GM12878 (cell line): Measurements from ENCODE around the gene KRT80. TPM values are rescaled to one million over a fixed set of nuclear protein-coding genes. Genes with fewer than 3 reads are reported as not detected.

Source experiments
- ATAC-seq: fragments of 200-7000 bp; cut with Tn5 transposase; 3 replicates; pipeline ENCODE4 v1.9.1; 2020; ENCODE audit warnings: mild to moderate bottlenecking, moderate library complexity
- BruUV-seq: library from RNA; stranded (reverse); fragments of 400-500 nt; replicated peaks from 2 replicates; lab custom pipeline; 2021; lab: Mats Ljungman, UMichigan
- CTCF ChIA-PET: fragments of 300-600 bp; sonication (Branson Sonifier 250); formaldehyde crosslinking; extraction: SDS; loops from one replicate; lab custom pipeline; 2021; ENCODE audit warnings: inconsistent platforms; lab: Yijun Ruan, JAX
- POLR2A ChIA-PET: fragments of 350-600 bp; formaldehyde crosslinking; extraction: SDS; loops from one replicate; lab custom pipeline; 2021; ENCODE audit warnings: inconsistent platforms; lab: Charles Lee
- RAD21 ChIA-PET: fragments of 300-600 bp; sonication (Branson Sonifier 250); formaldehyde crosslinking; loops from one replicate; lab custom pipeline; 2023; ENCODE audit warnings: antibody characterized with exemption; ENCODE audit not compliant: unreplicated experiment; lab: Charles Lee
- SMC1A ChIA-PET: fragments of 300-600 bp; sonication (Branson Sonifier 250); formaldehyde crosslinking; loops from one replicate; lab custom pipeline; 2023; ENCODE audit not compliant: unreplicated experiment, uncharacterized antibody; lab: Charles Lee
- DNase-seq: peaks from one replicate; pipeline ENCODE4 v3.0.0-alpha.2; 2011; ENCODE audit warnings: low read depth, low spot score
- FAIRE-seq: peaks from 3 replicates; lab custom pipeline; 2011; peaks lifted over from hg19 to GRCh38; lab: Jason Lieb, UNC
- H2AFZ ChIP-seq: 2 replicates; pipeline ENCODE4 v1.6.0; 2011; ENCODE audit warnings: low read depth, low read length, control low read depth; ENCODE audit not compliant: control insufficient read depth
- H3K27ac ChIP-seq: 2 replicates; pipeline ENCODE4 v1.5.1; 2011; ENCODE audit warnings: control low read depth; ENCODE audit not compliant: control insufficient read depth, insufficient read depth
- H3K27me3 ChIP-seq, 2 experiments: replicated peaks in 1 of 2; 2 replicates each; pipeline versions ENCODE4 v1.6.0 to v1.6.1; 2011; ENCODE audit warnings: low read length in 1 of 2; ENCODE audit not compliant: control insufficient read depth in 2 of 2, insufficient read depth in 2 of 2
- H3K36me3 ChIP-seq, 2 experiments: 2 replicates each; pipeline ENCODE4 v1.5.1; 2011; ENCODE audit warnings: low read length in 1 of 2; ENCODE audit not compliant: control insufficient read depth in 2 of 2, insufficient read depth in 2 of 2
- H3K4me1 ChIP-seq: 2 replicates; pipeline ENCODE4 v1.6.1; 2011; ENCODE audit warnings: mild to moderate bottlenecking, low read length, moderate library complexity, mixed read lengths; ENCODE audit not compliant: control insufficient read depth, insufficient read depth
- H3K4me2 ChIP-seq: 2 replicates; pipeline ENCODE4 v1.6.0; 2011; ENCODE audit warnings: control low read depth; ENCODE audit not compliant: control insufficient read depth, insufficient read depth
- H3K4me3 ChIP-seq: fragments of 200-600 bp; sonication (generic); 2 replicates; pipeline ENCODE4 v1.5.1; 2016
- H3K79me2 ChIP-seq: 2 replicates; pipeline ENCODE4 v1.6.0; 2011; ENCODE audit warnings: low read length; ENCODE audit not compliant: control insufficient read depth, insufficient read depth
- H3K9ac ChIP-seq: 2 replicates; pipeline ENCODE4 v1.8.0; 2011; ENCODE audit warnings: low read length, control low read depth, mixed read lengths; ENCODE audit not compliant: control insufficient read depth, insufficient read depth
- H3K9me3 ChIP-seq: replicated peaks from 3 replicates; pipeline ENCODE4 v1.5.1; 2011; ENCODE audit warnings: mild to moderate bottlenecking, low read length; ENCODE audit not compliant: control insufficient read depth, insufficient read depth
- H4K20me1 ChIP-seq: 2 replicates; pipeline ENCODE4 v1.6.0; 2011; ENCODE audit not compliant: control insufficient read depth, insufficient read depth
- BHLHE40 ChIP-seq, 2 experiments: fragments of 450-650 bp in 1 of 2; IDR thresholded peaks; 2 replicates each; pipeline ENCODE4 v1.6.1; 2011 to 2017; ENCODE audit warnings: low read depth in 2 of 2, borderline replicate concordance in 1 of 2, improper control_type of control experiment in 1 of 2, low read length in 1 of 2, mild to moderate bottlenecking in 1 of 2
- GATAD2B ChIP-seq: fragments of 450-650 bp; conservative IDR thresholded peaks from 2 replicates; pipeline ENCODE4 v1.6.1; 2017; ENCODE audit warnings: low read depth, mild to moderate bottlenecking, moderate library complexity
- IKZF1 ChIP-seq: fragments of 450-650 bp; conservative IDR thresholded peaks from 2 replicates; pipeline ENCODE4 v1.6.1; 2017; ENCODE audit warnings: antibody characterized with exemption, mild to moderate bottlenecking
- IKZF2 ChIP-seq, 2 experiments: fragments of 450-650 bp; IDR thresholded peaks; 2 replicates each; pipeline ENCODE4 v1.6.1; 2017; ENCODE audit warnings: mild to moderate bottlenecking in 2 of 2, moderate library complexity in 2 of 2
- PML ChIP-seq: IDR thresholded peaks from 2 replicates; pipeline ENCODE4 v1.6.1; 2012; ENCODE audit warnings: low read length, inconsistent platforms
- RCOR1 ChIP-seq: conservative IDR thresholded peaks from 2 replicates; pipeline ENCODE4 v1.6.1; 2012; ENCODE audit warnings: low read depth, low read length, improper control_type of control experiment
- SIN3A ChIP-seq: IDR thresholded peaks from 2 replicates; pipeline ENCODE4 v1.6.1; 2012; ENCODE audit warnings: low read depth, low read length, improper control_type of control experiment
- YBX1 ChIP-seq: fragments of 450-650 bp; IDR thresholded peaks from 2 replicates; pipeline ENCODE4 v1.6.1; 2016; ENCODE audit warnings: antibody characterized with exemption
- ZSCAN29 ChIP-seq: fragments of 450-650 bp; IDR thresholded peaks from 2 replicates; pipeline ENCODE4 v1.6.1; 2017; ENCODE audit warnings: mild to moderate bottlenecking, moderate library complexity
- whole genome bisulfite sequencing: methylation state at CpG from one replicate; pipeline ENCODE4 v1.1.6; 2016; ENCODE audit warnings: low lambda C conversion rate; ENCODE audit not compliant: insufficient replicate concordance, insufficient coverage; ENCODE audit errors: missing lambda C conversion rate; 5-methylcytosine and 5-hydroxymethylcytosine counted together
- in situ Hi-C: fragments of 300-500 bp; cut with MboI; formaldehyde crosslinking; loops from 9 replicates; pipeline ENCODE4 v1.14.3; 2018; ENCODE audit warnings: mixed read lengths
- intact Hi-C: fragments of 100-400 bp; cut with micrococcal nuclease; formaldehyde crosslinking; loops from one replicate; pipeline ENCODE4 v1.14.2; 2022; ENCODE audit not compliant: unreplicated experiment
- polyA plus RNA-seq, 11 experiments: library from polyadenylated mRNA; depleted of rRNA in 4 of 11; unstranded in 6 of 11; stranded (reverse) in 5 of 11; fragments of >200 nt; fragmentation: Nextera tagmentation in 4 of 11; fragmentation: Illumina TruSeq in 1 of 11; extraction: Ambion mirVana in 4 of 11; extraction: Trizol in 1 of 11; gene quantifications; 1 replicate in 1 of 11; 2 replicates in 10 of 11; pipeline versions ENCODE4 v1.2.1 to v1.2.3, GENCODE V29; 2011 to 2016; ENCODE audit warnings: inconsistent platforms in 2 of 11, missing spikeins in 2 of 11, low read depth in 1 of 11
- total RNA-seq, 4 experiments: library from RNA; depleted of rRNA in 3 of 4; stranded (reverse); fragments of >200 nt in 3 of 4; fragmentation: Illumina TruSeq in 1 of 4; extraction: Trizol in 1 of 4; gene quantifications; 2 replicates each; pipeline versions ENCODE4 v1.2.1 to v1.2.3, GENCODE V29; 2013 to 2021
- TF ChIP-seq, protein P1 (sequence below): fragments of 450-650 bp; formaldehyde crosslinking; IDR thresholded peaks from 2 replicates; pipeline ENCODE4 v1.5.0; 2022; ENCODE audit warnings: mild to moderate bottlenecking, missing genetic modification characterization
- TF ChIP-seq, protein P2 (sequence below): IDR thresholded peaks from 2 replicates; pipeline ENCODE4 v1.6.1; 2012; ENCODE audit warnings: low read length, inconsistent platforms
- TF ChIP-seq, protein P3 (sequence below): fragments of 450-650 bp; IDR thresholded peaks from 2 replicates; pipeline ENCODE4 v1.6.1; 2017; ENCODE audit warnings: mild to moderate bottlenecking, moderate library complexity
- TF ChIP-seq, protein P4 (sequence below): IDR thresholded peaks from 2 replicates; pipeline ENCODE4 v1.6.1; 2012; ENCODE audit warnings: low read depth, low read length, improper control_type of control experiment

KRT80 gene
- total and polyA plus RNA-seq, 10 of the 15 experiments (the other 5 are each of a cell fraction or from before 2014, with no cell fraction given): 0.01 TPM; not detected in 9

DNA sequence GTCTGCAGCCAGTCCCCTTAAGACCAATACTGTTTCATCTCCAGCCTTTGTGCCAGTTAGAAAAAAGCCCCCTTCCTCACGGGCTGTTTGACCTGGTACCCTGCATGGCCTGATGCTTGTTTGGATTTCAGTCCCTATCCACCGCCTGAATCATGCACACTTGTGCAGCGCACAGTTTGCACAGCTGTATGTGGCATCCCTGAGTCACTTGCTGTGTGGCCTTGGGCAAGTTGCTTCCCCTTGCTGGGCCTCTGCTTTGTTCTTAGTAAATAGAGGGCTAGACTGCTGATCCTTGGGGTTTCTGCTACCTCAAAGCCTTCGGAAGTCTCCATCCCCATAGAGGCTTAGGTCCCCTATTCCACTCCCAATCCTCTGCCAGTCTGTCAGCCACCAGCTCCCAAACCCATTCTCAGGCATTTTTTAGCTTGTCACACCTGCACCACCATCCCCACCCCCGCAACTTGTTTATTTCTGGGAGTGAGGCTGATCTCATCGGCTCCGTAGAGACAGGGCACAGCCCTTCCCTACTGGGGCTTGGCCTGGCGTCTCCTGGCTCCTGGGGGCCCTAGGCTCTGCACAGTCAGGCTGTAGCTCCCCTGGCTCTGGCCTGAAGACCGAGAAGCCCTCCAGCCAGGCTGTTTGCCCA is 8.8 kb downstream of the KRT80 start:
- no peak overlapping the region for H3K27ac ChIP-seq
- no peaks in the 10 kb centered on the region for H3K36me3 ChIP-seq
- ChIA-PET SMC1A (no interaction called here), RAD21 (no interaction called here), POLR2A (no interaction called here), CTCF (no interaction called here)
- DNase-seq (no peak), ATAC-seq (no peak), FAIRE-seq (no peak)
- no peaks in the 10 kb centered on the region for H3K4me1 ChIP-seq
- H3K9ac ChIP-seq: no peak overlapping the region
- H2AFZ ChIP-seq: no peak overlapping the region
- WGBS: 23% methylated on average over 9 of the region's 9 CpGs
- no peak overlapping the region for H3K4me2 ChIP-seq
- no peaks in the 10 kb centered on the region; a peak in 1 of 4 replicates for H3K27me3 ChIP-seq
- H3K4me3 ChIP-seq: no peak overlapping the region
- BruUV-seq: no TSS peak
- H4K20me1 ChIP-seq: no peaks in the 10 kb centered on the region
- intact Hi-C loops (no loop called here), in situ Hi-C loops (no loop called here)
- no peaks in the 10 kb centered on the region for H3K9me3 ChIP-seq
- no peaks in the 10 kb centered on the region for H3K79me2 ChIP-seq
- TF ChIP-seq GATAD2B (no peak), YBX1 (no peak), BHLHE40 (IDR thresholded peaks at IDR 0.05; ENCODE audit: borderline replicate concordance in 1 of 2, low read depth in 2 of 2, low read length in 1 of 2) (no peak), SIN3A (no peak), RCOR1 (no peak), ZSCAN29 (no peak), IKZF1 (no peak), PML (no peak), IKZF2 (IDR thresholded peaks at IDR 0.05) (no peak)
- TF ChIP-seq, protein P1, sequence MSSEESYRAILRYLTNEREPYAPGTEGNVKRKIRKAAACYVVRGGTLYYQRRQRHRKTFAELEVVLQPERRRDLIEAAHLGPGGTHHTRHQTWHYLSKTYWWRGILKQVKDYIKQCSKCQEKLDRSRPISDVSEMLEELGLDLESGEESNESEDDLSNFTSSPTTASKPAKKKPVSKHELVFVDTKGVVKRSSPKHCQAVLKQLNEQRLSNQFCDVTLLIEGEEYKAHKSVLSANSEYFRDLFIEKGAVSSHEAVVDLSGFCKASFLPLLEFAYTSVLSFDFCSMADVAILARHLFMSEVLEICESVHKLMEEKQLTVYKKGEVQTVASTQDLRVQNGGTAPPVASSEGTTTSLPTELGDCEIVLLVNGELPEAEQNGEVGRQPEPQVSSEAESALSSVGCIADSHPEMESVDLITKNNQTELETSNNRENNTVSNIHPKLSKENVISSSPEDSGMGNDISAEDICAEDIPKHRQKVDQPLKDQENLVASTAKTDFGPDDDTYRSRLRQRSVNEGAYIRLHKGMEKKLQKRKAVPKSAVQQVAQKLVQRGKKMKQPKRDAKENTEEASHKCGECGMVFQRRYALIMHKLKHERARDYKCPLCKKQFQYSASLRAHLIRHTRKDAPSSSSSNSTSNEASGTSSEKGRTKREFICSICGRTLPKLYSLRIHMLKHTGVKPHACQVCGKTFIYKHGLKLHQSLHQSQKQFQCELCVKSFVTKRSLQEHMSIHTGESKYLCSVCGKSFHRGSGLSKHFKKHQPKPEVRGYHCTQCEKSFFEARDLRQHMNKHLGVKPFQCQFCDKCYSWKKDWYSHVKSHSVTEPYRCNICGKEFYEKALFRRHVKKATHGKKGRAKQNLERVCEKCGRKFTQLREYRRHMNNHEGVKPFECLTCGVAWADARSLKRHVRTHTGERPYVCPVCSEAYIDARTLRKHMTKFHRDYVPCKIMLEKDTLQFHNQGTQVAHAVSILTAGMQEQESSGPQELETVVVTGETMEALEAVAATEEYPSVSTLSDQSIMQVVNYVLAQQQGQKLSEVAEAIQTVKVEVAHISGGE: no peak
- TF ChIP-seq, protein P2, sequence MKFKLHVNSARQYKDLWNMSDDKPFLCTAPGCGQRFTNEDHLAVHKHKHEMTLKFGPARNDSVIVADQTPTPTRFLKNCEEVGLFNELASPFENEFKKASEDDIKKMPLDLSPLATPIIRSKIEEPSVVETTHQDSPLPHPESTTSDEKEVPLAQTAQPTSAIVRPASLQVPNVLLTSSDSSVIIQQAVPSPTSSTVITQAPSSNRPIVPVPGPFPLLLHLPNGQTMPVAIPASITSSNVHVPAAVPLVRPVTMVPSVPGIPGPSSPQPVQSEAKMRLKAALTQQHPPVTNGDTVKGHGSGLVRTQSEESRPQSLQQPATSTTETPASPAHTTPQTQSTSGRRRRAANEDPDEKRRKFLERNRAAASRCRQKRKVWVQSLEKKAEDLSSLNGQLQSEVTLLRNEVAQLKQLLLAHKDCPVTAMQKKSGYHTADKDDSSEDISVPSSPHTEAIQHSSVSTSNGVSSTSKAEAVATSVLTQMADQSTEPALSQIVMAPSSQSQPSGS: no peak
- TF ChIP-seq, protein P3, sequence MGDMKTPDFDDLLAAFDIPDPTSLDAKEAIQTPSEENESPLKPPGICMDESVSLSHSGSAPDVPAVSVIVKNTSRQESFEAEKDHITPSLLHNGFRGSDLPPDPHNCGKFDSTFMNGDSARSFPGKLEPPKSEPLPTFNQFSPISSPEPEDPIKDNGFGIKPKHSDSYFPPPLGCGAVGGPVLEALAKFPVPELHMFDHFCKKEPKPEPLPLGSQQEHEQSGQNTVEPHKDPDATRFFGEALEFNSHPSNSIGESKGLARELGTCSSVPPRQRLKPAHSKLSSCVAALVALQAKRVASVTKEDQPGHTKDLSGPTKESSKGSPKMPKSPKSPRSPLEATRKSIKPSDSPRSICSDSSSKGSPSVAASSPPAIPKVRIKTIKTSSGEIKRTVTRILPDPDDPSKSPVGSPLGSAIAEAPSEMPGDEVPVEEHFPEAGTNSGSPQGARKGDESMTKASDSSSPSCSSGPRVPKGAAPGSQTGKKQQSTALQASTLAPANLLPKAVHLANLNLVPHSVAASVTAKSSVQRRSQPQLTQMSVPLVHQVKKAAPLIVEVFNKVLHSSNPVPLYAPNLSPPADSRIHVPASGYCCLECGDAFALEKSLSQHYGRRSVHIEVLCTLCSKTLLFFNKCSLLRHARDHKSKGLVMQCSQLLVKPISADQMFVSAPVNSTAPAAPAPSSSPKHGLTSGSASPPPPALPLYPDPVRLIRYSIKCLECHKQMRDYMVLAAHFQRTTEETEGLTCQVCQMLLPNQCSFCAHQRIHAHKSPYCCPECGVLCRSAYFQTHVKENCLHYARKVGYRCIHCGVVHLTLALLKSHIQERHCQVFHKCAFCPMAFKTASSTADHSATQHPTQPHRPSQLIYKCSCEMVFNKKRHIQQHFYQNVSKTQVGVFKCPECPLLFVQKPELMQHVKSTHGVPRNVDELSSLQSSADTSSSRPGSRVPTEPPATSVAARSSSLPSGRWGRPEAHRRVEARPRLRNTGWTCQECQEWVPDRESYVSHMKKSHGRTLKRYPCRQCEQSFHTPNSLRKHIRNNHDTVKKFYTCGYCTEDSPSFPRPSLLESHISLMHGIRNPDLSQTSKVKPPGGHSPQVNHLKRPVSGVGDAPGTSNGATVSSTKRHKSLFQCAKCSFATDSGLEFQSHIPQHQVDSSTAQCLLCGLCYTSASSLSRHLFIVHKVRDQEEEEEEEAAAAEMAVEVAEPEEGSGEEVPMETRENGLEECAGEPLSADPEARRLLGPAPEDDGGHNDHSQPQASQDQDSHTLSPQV: no peak
- TF ChIP-seq, protein P4, sequence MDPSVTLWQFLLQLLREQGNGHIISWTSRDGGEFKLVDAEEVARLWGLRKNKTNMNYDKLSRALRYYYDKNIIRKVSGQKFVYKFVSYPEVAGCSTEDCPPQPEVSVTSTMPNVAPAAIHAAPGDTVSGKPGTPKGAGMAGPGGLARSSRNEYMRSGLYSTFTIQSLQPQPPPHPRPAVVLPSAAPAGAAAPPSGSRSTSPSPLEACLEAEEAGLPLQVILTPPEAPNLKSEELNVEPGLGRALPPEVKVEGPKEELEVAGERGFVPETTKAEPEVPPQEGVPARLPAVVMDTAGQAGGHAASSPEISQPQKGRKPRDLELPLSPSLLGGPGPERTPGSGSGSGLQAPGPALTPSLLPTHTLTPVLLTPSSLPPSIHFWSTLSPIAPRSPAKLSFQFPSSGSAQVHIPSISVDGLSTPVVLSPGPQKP: no peak
